SH-SY5Y (cell line): ENCODE data around the gene HAUS7.

Source experiments
- GATA2 ChIP-seq: IDR thresholded peaks from 2 replicates; pipeline ENCODE4 v1.6.1; 2011; ENCODE audit warnings: mild to moderate bottlenecking, low read depth, low read length
- GATA3 ChIP-seq: IDR thresholded peaks from 2 replicates; pipeline ENCODE4 v1.6.1; 2011; ENCODE audit warnings: low read depth, mild to moderate bottlenecking, low read length, moderate library complexity

DNA sequence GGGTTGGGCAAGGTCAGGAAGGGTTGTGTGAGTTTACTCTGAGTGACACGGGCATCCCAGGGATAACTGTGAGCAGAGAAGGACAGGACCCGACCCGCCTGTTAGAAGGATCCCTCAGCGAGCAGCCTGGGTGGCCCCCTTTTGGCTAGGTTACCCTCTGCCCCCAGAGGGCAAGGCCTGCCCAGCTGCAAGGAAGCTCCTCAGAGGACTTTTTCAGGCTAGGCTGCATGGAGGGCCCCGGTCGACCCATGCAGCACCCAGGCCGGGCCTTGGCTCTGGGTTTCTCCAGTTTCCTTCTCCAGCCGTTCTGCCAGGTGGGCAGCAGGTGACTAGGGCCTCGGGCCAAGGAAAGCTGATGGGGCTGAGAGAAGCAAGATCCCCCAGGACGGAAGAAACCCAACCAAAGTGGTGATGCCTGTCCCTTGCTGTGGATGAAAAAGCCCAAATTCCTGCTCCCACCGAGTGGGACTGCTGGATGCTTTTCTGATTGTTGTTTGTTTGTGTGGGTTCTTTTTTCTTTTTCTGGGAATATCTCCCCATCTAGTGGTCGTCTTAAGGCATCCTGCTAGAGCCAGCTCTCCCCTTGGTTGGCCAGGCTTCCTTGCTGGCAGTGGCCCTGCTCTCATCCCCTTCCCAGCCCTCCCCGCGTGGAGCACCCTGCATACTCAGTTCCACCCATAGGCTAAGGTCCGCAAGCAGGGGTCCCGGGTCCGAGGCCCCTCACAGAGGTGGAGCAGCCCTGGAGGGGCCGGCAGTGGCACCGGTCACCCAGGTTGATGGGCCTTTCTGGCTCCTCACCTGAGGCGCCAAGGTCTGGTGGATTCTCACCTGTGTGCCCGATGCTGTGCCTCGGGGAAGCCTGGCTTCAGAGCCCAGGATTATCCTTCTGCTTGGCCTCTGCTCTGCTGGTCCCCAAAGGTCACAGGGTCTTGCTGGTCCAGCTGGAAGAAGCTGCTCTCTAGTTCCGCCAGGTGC lies 57.3 kb downstream of the HAUS7 start:
- TF ChIP-seq GATA2 (no peak), GATA3 (no peak)
